Measurements from ENCODE around the gene HOXB1.
A peak's percentile ranks its signal among the peaks of the same experiment; 100 is the strongest.

The HOXB1 gene

DNA sequence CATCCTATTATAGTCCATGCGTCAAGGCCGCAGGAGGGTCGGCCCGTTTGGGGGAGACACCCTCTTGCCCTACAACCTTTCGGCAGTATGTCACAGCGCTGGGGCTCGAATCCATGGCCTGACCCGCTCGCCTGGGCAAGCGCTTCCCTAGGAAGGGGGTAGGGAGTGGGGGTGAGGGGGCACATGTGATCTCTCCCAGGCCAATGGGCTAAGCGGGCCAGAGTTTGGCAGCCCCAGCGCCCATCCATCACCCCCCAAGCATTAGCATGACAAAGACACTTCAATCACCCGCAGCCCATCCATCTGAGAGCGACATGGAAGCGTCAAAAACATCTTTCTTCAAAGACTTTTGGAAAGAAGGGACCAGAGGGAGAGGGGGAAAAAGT lies at the start of gene HOXB1:
Gene HOXB1, minus strand, starts transcription at position 125 of the 386 bp plus-strand sequence. Its CDS starts 107 bp downstream, at position 18.
- DNase-seq, result no peak

GRCh38 chr17:48579760-48580554 lies 49.1 kb upstream of the HOXB1 start:
- DNase-seq, result peak; percentile 56

- DNase-seq, result no peak
Measured at GRCh38 chr17:48579471-48579759, 48.6 kb upstream of the HOXB1 start.

GRCh38 chr17:48578616-48579470 lies 48.0 kb upstream of the HOXB1 start:
- DNase-seq, result peak; percentile 58

GRCh38 chr17:48577946-48578615 lies 47.3 kb upstream of the HOXB1 start, which contains the start of gene HOXB4:
HOXB4 (minus strand) TSS chr17:48578350; CDS start chr17:48578319, 31 bp downstream.
- peak; percentile 68 for DNase-seq

- no peak for DNase-seq
Measured at GRCh38 chr17:48577330-48577945, 46.6 kb upstream of the HOXB1 start.

DNA sequence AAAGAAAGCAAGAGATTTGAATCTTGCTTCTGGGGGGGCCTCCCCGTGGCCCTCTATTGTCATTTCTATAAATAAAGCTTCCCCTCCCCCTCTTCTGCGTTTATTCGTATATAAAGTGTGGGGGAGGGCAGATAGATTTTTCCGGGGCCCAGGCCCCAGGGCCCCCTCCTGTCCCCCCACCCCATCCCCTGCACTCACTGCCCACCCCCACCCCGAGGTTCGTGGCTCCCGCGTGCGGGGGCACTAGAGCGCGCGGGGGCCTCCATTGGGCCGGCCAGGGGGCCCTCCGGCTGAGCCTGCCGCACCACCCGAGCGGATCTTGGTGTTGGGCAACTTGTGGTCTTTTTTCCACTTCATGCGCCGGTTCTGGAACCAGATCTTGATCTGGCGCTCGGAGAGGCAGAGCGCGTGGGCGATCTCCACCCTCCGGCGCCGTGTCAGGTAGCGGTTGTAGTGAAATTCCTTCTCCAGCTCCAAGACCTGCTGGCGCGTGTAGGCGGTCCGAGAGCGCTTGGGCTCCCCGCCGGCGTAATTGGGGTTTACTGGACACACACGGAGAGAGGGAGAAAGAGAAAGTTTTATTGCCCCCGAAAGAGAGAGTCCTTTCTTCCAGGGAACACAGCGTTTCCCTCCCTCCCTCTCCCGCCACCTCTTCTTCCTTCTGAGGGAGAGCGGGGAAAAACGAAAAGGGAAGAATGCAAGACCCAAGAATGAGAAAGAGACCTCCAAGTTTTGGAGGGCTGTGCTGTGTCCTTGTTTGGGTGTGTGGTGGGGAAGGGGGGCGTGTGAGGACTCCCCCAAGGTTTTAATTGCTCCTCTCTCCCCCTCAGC lies 45.9 kb upstream of the HOXB1 start:
- DNase-seq, result no peak

- no peak for DNase-seq
Measured at GRCh38 chr17:48575673-48576478, 45.1 kb upstream of the HOXB1 start.

DNA sequence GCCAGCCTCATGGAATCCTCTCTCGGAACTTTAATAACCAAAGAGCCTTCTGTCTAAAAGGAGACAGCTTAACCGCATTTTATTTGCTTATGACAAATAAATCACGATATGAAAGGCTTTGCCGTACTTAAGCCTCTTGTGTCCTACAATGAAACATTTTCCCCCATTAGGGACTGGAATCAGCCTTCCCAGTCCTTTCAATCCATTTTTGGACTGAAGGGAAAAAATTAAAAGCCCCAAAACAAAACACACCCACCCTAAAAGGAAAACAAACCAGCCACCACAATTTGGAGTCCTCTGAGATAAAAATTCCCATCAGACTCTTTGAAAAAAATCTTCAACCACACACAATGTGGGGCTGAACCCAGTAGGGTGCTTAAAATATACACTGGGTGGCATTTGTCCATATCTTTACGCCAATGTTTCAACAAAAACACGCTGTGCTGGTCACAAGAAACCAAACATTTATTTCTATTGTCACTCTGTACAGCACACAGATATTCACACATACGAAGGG lies 44.3 kb upstream of the HOXB1 start:
- DNase-seq, result peak; percentile 83

GRCh38 chr17:48574505-48575065 lies 43.8 kb upstream of the HOXB1 start:
- DNase-seq, result no peak

DNA sequence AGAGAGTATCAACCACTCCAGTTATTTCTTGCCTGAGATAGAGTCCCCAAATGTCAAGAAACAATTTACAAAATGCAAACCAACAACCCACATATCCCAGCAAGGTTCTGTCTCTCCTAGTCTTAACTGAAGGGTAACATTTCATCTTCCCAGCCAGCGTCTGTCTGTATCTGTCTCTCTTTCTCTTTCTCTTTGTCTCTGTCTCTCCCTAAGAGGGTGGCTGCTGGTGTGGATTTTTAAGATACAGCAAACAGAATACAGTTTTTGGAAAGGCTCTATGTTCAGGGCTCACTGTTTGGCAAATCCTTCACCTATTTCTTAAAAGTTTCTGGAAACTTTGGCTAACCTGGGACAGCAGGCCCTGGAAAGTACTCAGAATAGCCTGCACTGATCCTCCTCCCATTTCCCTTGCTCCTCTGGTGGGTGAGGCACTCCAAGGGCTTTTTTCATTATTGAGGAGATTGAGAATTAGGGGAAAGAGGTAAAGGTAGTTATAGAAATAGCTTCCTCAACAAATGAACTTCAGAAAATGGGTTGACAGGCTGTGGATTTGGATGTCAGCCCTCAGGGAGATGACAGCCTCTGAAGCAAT lies 41.1 kb upstream of the HOXB1 start:
- no peak for DNase-seq

DNA sequence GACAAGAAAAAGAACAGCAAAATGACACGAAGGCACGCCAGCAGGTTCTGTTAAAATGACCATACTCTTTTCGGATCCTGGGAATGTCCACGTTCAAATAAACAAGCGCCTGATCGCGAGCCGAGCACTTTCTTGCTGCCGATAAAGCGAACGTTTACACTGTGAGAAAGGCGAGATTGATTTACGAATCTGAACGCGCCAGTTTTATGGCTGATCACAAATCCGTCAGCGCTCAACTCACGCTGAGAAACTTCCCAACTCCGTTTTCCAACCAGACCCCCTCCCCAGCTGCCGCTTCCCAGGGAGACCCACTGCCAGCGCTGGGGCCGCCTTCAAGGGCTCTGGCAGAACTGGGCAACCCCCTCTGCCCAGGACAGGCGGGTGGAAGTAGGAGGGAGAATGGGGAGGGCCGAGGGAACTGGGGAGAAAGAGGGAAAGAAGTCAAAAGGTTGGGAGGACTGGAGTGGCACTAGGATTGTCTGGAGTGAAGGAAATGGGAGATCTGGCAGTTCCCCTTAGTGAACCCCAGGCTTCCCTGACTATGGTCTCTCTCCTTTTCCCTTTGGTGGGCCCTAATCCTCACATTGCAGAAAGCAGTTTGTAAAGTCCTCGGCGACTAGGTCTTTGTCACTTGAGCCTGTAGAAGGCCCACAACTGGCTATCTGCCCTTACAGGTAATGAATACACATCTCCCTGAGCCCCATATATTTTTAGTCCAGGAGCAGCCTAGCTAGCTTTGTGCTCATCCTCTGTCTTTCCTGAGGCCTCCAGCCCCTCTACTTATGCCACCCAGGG lies 40.4 kb upstream of the HOXB1 start:
- no peak for DNase-seq

DNA sequence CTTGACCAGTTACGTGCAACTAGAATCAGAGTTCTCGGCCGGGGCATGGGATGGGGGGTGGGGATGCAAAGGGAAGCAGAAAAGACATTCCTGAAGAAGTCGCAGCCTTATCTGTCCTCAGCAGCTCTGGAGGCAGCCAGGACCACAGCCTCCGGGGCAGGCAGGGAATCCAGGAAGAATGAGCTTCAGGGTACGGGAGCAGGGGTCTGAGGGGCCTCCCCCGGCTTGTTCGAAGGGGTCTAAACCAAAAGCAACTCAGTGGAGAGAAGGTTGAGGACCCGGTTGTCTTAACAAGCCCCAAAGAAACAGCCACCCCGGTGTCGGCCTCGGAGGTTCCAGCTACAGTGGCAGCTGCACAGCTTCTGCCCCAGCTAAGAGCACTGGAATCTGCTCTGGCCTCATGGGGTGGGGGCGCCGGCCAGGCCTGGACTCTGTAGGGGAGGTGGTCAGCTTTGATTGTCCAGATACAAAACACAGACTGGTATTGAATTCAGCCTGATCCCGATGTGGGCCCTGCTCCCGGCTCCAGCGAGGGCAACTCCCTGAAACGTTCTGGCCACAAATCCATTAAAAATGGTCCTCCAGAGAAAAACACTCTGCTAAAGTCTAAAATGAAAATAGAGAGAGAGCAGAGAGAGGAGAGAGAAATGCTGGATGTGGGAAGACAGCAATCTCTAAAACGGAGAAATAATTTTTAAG lies 39.7 kb upstream of the HOXB1 start:
- no peak for DNase-seq

DNA sequence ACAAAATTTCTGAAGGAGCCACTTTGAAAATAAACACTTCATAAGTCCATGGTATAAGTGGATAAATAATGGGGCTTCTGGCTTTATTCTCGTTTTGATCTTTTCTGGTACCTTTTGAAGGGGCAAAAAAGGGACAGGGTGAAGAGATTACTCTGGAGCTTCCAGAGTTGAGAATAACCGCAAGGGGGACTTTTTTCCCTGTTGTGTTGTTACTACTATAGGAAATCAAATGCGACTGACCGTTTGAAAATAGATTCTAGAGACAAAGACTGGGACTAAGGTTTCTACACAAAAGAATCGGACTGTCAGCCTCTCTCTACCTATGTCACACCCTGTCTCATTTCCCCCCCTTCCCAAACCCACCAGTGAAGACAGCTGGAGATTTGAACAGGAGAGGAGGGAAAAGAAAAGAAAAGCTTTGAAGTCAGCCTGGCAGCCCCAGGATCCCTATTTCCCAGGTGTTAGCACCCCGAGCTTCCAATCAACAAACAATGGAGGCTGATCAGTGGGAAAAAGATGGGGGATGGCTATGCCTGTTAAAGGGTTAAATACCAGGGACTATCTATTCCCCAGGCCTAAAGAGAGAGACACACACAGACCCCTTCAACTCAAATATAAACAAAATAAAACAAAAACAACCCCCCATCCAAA lies 39.0 kb upstream of the HOXB1 start:
- no peak for DNase-seq

- no peak for DNase-seq
Measured at GRCh38 chr17:48569240-48569582, 38.4 kb upstream of the HOXB1 start.

- no peak for DNase-seq
Measured at GRCh38 chr17:48568499-48569239, 37.9 kb upstream of the HOXB1 start.

GRCh38 chr17:48567646-48568354 lies 37.0 kb upstream of the HOXB1 start:
- no peak for DNase-seq

Data from NCI-H1092 (cell line).